GM19240 (cell line): ENCODE data around the gene VAPB.

ENCODE experiments used
- DNase-seq: peaks from one replicate; pipeline ENCODE4 v3.0.0; 2011; ENCODE audit warnings: low spot score; ENCODE audit not compliant: insufficient read length

Gene VAPB

GRCh38 chr20:58480551-58481336 lies 91.7 kb downstream of the VAPB start:
- DNase-seq, result no peak

DNA sequence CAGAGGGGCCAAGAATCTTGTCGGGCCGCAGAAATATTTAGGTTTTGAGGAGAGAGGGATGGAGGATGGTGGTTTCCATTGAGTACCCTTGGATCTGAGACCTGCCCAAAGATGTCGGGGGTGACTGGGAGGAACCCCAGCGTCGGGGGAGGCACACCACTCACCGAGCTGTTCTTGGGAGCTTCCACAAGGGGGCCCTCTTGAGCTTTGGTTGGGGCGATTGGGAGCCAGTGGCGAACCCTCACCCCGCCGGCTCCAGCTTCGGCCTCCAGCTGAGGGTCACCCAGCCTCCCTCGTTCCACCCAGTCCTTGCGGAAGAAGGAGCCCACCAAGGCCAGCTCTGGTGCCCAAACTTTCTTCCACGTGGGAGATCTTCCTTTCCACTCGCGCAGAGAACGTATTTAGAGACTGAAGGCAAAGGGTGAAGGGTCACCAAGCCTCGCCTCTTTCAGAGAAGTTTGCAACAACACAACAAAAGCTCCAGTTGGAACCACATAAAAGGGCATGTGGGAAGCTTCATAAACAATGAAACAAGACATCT lies 92.5 kb downstream of the VAPB start:
- DNase-seq, result peak; percentile 43

DNA sequence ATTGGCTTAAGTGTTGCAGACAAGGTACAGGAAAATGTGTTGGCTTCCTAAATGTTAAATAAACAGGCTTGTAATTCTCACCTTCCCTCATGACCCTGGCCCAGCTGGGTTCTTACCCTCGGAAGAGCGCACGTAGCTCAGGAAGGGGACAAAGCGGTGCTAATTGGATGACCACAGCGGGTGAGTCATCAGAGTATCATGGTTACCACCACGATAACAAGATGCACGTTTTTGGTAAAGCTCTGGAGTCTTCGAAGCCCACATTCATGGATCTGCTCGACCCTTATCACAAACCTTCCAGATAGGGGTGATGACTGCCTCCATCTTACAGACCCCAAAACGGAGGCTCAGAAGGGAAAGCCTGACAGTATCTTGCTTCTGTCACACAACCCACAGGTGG lies 93.4 kb downstream of the VAPB start:
- no peak for DNase-seq

DNA sequence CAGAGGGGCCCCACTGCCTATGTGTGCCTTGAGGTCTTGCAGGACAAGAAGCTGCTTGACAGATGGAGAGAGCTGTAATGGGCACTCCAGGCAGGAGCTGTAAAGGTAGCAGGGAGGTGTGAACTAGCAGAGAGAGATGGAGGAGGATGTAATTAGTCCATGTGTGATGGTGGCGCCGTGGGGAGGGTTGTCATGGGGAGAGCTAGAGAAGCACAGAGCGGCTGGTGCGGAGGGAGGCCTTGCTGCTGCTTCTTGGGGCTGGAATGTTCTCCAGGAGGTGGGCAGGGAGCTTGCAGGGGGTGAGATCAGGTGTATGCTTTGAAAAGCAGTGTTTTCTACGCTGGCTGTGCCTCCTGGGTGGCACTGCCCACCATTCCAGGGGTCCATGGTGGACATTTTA lies 94.0 kb downstream of the VAPB start:
- DNase-seq, result no peak

GRCh38 chr20:58483470-58483869 lies 94.4 kb downstream of the VAPB start:
- no peak for DNase-seq

GRCh38 chr20:58485393-58485792 lies 96.4 kb downstream of the VAPB start:
- no peak for DNase-seq

GRCh38 chr20:58486207-58486606 lies 97.2 kb downstream of the VAPB start:
- DNase-seq, result no peak

DNA sequence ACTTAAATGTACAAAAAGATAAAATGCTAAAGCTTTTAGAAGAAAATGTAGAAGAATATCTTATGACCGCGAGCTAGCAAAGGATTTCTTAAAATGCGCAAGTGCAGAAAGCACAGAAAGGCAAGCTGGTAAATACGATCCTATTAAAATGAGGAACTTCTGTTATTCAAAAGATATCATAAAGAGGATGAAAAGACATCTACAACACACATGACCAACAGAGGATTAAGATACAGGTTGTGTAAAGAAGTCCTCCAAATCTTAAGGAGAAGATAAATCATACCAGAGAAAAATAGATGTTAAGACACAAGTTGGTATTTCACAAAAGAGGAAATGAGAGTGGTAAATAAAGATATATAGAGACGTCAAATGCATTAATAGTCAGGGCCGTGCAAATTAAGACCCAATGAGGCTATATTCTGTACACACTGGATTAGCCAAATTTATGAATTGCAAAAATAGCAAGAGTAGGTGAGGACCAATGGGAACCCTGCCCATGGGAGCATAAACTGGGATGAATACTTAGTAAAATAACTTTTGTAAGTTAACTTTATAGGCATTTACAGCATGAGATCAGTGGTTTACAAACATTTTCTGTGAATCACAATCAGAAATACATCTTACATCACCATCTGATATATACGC lies 103.2 kb downstream of the VAPB start:
- no peak for DNase-seq

- DNase-seq, result no peak
Measured at GRCh38 chr20:58492795-58493524, 103.9 kb downstream of the VAPB start.

DNA sequence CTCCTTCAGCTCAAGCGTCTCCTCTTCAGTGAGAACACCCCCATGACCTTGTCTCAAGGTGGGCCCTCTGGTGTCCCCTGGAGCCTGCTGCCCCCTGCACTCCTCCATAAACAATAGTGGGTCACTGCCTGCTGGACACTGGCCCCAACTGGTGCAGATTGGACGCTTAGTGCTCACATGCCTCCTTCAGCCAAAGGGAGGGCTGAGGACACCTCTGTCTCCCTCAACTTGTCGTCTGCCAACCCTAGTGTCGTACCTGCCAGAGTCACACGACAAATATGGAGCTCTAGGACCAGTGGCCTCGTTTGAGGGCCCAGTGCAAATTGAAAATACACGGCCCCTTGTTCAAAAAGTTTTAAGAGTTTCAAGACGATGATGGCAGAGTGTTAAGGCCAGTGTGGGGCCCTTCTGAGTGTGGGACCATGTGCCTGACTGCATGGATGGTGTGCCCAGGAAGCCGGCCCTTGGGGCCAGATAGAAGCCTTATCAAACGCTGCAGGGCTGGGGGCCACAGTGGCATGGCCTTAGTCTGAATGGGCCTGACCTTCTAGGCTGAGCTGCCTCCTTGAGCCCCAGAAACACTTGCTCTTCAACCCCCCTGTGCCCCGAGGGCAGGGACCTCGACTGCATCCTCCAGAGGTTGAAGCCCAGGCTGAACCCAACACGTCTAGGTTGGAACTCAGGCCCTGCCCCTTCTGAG lies 106.0 kb downstream of the VAPB start:
- no peak for DNase-seq

DNA sequence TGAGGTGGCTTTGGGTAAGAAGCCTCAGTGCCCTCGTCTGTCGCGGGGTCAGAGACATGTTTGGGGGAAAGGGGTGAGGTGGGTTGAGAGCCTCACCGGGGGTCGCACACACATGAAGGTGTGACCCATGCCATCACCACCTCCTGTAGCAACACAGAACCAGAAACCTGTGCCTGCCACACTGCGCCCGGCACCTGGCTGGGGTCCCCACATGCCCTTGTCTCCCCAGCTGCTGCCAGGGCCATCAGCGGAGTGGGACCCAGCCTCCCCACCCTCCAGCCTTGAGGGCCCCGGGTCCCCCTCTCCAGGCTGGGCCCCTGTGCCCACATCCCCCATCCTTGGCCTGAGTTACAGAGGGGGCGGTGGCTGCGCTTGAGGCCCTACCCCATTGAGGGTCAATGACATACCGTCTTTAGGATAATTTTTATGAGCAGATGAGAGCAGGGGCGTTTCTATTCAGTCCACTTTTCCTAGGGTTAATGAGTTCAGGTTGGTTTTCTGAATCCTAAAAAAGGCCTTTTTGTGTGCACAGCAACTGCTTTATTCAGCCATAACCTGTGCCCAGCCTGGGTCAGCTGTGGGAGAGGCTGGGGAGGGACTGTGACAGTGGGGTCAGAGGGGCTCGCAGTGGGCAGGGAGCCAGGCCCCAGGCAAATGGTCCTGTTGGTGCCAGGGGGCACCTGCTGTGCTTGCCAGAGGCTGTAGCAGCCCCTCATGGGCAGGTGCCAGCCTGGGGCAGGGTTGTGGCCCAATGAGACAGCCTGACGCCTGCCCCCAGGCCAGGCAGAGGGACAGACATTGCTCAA lies 106.8 kb downstream of the VAPB start:
- no peak for DNase-seq

DNA sequence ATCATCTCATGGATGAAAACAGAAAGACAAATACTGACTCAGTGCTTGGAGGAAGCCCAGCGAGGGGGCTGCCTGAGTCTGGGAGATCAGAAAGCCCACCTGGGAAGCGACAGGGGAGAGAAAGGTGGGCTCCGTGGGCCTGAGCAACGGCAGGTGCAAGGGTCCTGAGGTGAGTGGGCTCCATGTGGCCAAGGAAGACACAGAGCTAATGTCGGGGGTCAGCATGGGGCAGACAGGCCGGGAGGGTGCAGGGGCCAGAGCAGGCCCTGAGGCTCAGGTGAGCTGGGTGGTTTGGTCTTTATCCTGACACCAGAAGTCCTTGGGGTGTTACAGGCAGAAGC lies 107.4 kb downstream of the VAPB start:
- DNase-seq, result no peak

DNA sequence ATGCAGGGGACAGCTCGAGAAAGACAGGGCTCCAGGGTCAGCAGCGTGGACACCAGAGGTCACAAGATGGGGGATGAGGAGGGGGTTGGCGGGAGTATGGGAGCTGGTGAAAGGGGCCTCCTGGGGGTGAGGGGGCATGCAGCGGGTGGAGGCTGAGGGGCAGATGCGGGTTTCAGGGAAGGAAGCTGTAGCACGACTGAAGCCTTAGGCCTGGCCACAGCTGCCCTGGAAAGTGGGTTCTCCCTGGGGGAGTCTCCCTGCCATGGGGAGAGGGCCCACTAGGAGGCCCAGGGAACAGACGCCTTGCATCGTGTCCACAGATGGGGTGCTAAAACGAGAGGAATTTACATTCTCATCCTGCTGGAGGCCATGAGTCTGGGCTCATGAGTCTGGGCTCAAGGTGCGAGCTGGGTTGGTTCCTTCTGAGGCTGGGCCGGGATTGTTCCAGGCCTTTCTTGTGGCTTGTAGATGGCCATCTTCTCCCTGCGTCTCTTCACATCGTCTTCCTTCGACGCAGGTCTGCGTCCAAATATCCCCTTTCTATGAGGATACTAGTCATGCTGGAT lies 108.1 kb downstream of the VAPB start:
- DNase-seq, result no peak

GRCh38 chr20:58497724-58498469 lies 108.9 kb downstream of the VAPB start:
- DNase-seq, result no peak

GRCh38 chr20:58498470-58499068 lies 109.5 kb downstream of the VAPB start:
- no peak for DNase-seq

GRCh38 chr20:58500256-58500655 lies 111.2 kb downstream of the VAPB start:
- DNase-seq, result no peak
